Medulla oblongata (tissue), 1 donor: Measurements from ENCODE around the gene CWF19L1.

ENCODE experiments used
- DNase-seq: peaks from one replicate; pipeline ENCODE4 v3.0.0-alpha.2; 2015; ENCODE audit errors: extremely low spot score

Gene CWF19L1

DNA sequence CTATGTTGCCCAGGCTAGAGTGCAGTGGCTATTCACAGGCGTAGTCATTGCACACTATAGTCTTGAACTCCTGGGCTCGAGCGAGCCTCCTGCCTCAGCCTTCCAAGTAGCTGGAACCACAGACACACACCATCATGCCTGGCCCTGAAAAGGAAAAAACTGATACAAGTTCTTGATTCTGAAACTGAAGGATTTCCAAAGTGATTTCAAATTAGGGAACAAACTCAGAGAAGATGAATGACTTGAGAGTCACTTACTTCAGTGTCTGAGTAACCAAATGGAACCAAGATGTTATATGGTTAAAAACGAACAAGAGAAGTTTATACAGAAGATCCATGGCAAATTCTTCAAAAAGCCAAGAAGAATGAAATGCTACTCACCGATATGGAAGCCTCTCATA lies 14.4 kb downstream of the CWF19L1 start:
- no peak for DNase-seq

DNA sequence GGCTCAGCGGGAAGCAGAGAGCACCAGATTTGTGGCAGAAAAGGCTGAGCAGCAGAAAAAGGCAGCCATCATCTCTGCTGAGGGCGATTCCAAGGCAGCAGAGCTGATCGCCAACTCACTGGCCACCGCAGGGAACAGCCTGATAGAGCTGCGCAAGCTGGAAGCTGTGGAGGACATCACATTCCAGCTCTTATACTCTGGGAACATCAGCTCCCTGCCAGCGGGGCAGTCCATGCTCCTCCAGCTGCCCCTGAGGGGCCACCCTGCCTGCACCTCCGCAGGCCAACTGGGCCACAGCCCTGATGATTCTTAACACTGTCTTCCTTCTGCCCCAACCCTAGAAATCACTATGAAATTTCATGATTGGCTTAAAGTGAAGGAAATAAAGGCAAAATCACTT lies 18.6 kb downstream of the CWF19L1 start:
- no peak for DNase-seq

DNA sequence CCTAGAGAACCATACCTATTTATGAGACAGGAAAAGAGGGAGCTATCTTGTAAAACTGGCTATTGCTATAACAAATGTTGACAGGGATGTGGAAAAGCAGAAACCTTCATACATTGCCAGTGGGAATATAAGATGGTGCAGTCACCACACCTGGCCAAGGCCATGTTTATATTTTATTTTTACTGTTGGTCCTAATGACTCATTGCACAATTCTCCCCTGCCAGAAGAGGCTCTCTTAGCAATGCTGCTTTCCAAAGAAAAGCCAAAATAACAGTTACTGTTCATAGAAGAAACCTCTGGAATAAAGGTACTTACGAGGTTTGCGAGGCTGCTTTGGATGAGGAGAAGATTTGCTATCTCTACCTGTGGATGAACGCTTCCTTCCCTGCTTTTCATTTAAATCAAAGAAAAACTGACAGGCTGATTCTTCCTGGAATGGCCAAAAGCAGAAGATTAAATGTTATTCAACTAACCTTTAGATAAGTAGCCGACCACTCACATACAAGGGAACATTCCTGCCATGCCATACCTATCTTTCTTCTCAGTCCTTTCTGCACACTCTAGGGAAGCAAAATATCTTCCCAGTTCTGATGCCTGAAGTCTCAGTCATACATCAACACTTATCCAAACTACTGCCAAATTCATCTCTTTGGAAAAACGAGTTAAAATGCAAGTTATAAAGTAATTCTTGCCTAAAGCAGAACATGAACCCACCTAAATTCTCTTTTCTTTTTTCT lies 21.8 kb downstream of the CWF19L1 start:
- no peak for DNase-seq

DNA sequence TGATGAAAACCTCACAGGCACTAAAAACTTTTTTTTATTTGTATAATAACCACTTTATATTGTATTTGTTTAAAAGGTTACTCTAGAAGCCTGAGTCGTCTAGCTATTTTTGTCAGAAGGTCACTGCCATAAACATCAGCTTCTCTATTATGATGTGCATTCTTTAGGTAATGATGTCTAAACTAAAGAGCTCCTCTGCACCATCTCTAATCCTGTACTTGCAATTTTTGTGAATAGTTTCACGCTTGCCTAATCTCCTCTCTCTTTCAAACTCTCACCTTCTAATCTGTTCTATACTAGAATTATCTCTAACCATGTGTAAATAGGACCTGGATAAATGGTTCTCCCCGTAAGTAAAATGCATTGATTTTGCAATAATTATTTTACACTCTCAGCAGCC lies 27.6 kb downstream of the CWF19L1 start:
- DNase-seq: no peak

DNA sequence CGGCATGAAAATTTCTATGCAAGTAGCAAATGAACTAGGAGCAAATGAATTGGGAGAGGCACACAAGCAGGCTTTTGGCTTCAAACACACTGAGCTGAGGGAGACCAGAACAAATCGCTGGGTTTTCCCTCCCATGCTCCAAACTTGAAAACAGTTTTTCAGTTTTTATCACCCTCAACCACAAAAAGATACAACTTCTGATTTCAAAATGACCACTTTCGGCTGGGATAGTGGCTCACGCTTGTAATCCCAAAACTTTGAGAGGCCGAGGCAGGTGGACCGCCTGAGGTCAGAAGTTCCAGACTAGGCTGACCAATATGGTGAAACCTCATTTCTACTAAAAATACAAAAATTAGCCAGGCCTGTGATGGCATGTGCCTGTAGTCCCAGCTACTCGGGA lies 29.0 kb downstream of the CWF19L1 start:
- no peak for DNase-seq

DNA sequence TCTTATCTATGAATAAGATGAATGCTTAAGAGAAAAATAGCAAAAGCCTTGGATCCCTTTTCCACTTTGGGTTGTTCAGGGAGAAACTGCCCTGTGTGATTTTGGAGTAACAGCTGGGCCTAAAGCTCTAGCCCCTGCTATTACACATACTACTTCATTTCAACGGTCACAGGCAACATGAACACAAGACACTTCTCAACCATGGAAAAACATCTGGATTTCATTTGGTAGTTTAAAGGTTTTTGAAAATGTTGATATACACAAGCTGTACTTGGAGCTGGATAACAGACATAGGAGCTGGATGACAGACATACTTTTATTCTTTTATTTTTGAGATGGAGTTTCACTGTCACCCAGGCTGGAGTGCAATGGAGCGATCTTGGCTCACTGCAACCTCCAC lies 35.3 kb downstream of the CWF19L1 start:
- DNase-seq: no peak

DNA sequence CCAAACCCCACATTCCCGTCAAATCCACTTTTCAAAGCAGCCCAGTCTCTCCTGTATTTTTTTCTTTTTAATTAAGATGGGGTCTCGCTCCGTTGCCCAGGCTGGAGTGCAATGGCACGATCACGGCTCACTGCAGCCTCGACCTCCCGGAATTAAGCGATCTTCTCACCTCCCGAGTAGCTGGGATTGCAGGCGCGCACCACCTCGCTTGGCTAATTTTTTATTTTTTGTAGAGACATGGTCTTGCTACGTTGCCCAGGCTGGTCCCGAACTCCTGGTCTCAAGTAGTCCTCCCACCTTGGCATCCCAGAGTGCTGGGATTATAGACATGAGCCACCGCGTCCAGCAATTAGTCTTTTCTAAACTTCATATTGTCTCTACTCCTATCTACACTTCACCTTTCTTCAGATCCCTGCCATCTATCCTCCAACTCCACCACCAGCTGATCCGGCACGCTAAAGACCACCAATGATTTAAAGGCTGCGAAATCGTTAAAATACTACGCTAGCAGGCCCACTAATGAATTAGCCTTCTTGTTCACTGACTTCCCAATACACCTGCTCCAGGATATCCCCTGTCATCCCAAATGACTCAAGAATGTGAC lies 37.5 kb downstream of the CWF19L1 start:
- peak; percentile 9 for DNase-seq

DNA sequence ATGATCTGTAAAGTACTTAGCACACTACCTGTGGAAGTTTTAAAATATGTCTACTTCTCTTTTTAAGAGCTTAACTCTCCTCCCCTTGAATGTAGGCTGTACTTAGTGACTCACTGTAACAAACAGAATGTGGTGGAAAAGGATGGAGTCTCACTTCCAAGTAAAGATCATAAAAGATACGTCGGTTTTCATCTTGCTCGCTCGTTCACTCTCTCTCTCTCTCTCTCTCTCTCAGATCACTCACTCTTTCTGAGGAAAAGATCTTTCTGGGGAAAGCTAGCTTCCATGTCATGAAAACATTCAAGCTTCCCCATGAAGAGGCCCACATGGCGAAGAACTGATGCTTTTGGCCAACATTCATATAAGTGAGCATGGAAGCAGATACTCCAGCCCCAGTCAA lies 43.6 kb downstream of the CWF19L1 start:
- no peak for DNase-seq

DNA sequence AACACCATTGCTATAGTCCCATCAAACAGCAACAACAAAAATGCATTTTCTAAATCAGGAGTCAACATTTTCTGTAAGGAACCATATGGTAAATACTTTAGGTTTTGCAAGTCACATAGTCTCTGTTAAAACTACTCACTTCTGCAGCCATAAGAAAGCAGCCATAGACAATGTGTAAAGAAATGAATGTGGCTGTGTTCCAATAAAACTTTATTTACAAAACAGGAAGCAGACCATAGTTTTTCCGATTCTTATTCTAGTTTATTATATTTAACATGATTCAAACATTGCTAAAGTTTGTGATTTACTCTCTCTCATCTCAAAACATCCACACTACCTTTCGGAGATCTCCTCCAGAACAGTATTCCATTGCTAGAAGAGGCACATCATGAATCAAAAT lies 44.9 kb downstream of the CWF19L1 start:
- no peak for DNase-seq

DNA sequence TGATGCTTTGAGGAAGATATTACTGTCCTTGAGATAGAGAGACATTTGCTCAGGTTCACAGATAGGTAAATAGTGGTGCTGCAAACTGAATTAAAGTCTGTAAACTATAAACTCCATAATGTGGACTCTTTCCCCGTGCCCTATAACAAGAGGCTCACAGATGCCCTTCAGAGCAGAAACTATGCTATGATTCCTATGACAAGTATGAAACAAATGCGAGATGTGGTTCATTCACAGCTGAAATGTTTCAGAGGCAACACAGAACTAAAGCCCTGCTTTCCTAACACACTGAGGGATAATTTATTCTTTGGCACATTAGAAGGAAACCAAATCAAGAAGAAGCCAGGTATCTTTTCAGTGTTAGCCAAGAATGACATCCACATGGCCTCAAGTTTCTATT lies 51.4 kb downstream of the CWF19L1 start:
- no peak for DNase-seq

DNA sequence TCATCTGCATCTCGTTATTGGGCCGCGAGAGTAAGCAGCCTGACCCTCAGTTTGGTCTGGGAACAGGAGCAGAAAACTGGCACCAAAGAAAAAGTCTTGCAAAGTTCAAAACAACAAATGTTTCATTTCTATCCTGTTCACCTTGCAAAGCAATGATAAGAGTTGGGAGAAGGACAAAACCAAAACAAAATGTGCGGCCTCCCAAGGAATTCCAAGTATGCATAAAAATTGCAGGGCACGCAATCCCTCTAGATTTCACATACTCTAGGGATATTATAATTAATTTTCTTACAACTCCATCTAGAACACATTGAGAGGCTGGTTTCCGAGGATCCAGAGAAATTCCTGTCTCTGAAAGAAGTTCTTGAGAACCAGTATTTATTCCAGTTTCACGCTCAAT lies 58.1 kb downstream of the CWF19L1 start:
- no peak for DNase-seq

DNA sequence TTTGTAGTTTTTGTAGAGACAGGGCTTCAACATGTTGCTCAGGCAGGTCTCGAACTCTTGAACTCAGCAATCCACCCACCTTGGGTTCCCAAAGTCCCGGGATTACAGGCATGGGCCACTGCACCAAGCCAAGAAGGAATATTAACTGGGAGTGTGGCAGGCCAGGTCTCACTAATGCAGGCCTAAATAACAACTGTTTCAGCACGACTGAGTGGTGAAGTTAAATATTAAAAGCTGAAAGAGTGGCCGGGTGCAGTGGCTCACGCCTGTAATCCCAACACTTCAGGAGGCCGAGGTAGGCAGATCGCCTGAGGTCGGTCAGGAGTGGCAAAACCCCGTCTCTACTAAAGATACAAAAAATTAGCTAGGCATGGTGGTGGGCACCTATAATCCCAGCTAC lies 59.2 kb downstream of the CWF19L1 start:
- no peak for DNase-seq

DNA sequence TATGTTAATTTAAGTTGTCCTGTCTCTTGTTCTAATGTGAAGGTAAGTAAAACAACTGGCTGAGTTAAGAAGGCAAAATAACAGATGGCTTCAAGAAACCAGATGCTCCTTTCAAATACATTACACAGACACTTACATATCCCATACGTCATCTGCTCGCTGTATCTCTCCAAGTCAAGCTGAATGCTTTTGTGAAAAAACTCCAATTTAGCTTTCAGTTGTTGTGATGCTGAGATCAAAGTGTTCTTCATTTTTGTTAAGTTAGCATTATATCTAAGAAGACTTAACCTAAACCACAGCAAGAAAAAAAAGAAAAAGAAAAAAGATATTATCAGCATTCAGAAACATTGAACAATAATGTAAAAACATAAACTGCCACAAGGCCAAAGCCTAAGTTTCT lies 63.1 kb downstream of the CWF19L1 start:
- DNase-seq: no peak

DNA sequence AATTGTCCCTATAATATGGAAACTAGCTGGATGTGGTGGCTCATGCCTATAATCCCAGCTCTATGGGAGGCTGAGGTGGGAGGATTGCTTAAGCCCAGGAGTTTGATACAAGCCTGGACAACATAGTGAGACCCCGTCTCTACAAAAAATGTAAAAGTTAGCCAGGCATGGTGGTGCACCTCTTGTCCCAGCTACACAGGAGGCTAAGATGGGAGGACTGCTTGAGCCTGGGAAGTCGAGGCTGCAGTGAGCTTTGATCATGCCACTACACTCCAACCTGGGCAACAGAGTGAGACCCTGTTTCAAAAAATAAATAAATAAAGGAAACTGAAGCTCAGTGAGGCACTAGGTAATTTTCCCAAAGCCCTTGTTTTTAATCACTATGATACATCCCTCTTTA lies 65.9 kb downstream of the CWF19L1 start:
- no peak for DNase-seq

DNA sequence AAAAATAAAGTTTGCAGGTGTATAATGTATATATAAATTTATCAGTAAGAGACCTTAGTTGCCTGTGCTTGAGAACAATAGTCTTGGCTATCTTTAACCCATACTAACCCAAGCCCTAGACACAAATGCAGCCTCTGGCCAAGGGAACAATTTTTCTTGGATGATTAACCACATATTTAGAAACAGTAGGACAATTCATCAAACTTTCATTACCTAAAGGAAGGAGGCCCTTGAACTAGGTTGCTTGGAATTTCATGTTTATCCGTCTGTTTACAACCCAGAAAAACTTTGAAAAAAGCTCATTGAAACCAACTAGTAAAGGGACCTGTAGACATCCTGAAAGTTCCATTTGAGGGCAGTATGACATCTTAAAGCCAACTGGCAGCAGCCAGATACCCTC lies 72.7 kb downstream of the CWF19L1 start:
- no peak for DNase-seq

DNA sequence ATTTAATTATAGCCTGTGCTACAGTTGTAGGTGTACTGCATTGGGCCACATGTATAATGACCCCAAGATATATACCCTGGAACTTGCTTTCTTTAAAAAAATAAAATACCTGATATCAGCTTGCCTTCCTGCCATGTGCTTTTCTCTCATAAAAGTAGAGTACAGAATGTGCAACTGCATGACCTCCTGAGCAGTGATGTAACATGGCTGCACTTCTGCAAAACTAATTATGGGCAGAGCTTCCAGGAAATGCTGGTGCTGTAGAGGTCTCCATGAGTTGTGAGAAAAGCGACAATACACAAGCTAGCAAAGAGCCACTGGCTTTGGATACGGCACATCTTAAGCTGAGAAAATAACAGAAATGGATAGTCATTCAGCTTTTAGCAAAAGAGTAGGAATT lies 75.1 kb downstream of the CWF19L1 start:
- peak; percentile 24 for DNase-seq

DNA sequence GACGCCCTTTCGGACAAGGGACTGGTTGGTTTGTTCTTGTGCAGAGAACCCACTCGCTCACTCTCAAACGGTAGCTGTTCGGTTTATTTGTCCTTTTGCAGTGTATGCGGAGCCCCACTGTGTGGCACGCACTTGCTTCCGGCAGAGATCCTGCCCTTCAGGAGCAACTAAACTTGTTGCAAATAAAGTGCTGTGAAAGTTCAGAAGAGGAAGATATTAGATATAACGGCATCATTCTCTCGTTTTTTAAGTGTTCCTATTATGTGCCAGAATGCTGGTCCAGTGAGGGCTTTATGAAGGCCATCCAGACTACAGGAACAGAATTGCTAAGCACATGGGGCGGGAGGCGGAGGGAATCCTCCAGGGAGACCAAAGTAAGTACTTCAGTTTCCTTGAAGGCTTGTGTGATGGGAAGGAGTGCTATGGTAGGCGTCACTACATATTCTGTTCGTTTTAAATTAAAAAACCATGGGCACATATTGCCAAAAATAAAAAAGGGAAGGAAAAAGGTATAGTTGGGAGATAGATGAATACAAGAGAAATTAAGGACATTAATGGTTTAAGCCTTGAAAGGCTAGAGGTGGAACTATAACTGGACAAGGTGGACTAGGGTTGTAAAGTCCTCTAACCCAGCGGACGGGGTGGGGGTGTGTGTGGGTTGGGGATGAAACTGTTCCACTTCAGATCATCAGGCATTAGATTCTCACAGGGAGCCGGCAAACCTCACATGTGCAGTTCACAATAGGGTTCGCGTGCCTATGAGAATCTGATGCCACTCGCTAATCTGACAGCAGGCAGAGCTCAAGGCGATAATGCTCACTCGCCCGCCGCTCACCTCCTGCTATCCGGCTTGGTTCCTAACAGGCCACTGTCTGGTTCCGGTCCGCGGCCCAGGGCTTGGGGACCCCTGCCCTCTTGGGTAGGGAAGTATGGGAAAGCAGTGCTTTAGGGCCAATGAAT lies 80.9 kb downstream of the CWF19L1 start:
- no peak for DNase-seq

DNA sequence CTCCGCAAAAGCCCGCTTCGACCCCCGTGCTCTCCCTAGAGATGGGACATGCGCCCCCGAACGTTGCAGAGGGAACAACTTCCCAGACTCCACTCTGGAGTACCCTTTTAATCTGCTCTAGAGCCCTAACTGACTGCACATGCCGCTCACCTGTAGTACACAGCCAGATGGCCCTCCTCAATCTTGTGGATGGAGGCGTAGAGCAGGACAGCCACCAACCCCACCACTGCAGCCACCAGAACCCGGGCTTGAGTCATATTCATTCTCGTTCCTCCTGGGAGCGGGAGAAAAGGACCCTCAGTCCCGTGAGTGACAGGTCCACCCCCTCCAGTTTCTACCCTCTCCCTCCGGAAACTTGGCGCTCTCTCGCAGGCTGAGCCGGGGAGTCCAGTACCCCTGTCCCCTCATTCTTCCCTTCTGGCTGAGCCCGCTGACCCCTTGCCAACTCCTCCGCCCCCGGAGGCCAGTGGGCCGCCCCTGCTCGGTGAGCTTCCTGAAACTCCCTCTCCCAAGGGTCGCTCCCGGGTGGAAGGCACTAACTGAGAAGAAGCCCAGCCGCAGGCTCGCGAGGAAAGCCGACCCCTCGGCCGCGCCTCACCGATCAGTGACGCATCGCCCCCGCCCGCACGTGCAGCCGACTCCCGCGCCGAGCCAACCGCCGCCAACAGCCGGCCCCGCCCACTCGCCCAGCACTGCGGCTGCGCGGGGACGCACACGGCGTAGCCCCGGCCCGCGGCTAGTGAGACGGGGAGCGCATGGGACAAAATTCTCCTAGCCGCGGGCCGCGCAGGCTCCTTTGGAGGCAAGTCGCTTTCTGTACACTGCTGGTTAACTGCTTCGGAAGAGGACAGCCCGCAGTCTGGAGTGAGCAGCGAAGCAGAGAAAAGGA lies 81.8 kb downstream of the CWF19L1 start, which contains the start of gene ERLIN1:
ERLIN1 (minus strand) TSS at position 666 of the 889 bp plus-strand sequence; CDS start at position 263, 403 bp downstream.
- DNase-seq: peak; percentile 94

DNA sequence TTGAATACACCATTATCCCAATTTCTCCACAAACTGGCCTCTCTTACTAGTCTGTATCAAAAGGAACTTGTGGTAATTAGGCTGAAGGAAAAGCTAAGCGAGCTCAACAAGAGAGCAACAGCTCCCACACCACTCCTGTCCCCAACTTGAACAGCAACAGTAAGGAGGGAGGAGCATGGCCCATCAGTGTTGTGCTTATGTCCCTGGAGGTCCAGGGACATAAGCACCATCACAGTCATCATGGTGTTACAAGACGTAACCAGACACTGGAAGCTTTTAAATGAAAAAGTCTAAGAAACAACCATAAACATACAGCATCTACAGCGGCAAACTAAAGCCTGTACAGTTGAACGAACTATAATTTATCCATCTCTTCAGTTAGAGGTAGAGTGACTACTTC lies 82.6 kb downstream of the CWF19L1 start:
- DNase-seq: peak; percentile 5

DNA sequence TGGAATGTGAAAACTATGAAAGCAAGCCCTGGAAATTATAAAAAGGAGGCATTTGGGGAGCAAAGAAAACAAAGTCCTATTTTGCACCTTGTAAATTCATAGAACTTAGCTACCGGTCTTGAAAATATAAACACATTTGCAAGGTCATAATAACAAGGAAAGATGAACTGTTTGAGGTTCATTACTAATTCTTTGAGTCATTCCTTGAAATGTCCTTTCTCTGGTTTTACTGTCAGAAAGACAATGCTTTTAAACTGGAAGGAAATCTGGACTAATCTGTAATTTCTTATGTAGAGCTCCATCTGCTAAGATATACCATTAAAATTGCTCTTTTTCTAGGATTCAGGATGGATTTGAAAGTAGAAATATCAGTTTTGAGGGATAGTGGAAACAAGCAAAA lies 83.0 kb downstream of the CWF19L1 start:
- no peak for DNase-seq

DNA sequence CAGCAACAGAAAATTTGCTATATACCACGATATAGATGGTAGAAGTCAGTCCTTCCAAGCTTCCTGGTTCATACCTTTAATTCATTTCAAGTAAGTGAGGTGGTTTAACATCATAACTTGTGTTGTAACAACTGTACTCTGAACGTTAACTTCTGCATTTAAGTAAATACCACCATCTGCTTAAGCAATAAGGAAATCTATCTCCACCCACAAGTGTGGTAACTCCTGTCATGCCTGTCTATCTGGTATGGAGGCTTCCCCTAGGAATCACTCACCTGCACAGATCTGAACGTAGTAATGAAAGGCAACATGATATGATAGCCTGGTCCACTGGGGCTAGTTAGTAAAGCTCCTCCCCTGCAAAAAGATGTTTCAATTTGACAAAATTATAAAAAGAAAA lies 84.0 kb downstream of the CWF19L1 start:
- no peak for DNase-seq

DNA sequence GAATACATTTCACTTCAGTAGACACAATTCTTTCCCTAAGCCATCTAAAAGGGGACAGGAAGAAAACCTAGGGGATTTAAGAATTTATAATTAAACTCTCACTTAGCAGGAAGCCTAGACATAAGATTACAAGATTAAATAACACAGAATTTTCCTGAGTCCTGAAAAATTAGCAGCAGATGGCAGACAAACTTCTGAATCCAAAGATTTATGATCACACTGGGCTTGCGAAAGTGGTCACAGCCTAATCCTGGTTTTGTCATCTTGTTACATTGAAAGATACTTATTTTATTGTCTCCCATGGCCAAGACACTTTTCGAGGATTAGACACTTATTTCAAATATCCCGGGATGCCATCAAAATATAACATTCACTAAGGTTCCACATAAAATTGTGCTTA lies 84.5 kb downstream of the CWF19L1 start:
- no peak for DNase-seq
